A673 (cell line): ENCODE results near the gene HIBCH. TPM values are rescaled to one million over a fixed set of nuclear protein-coding genes. Genes with fewer than 3 reads are reported as not detected.
"Not testable (repeated sequence)": the region's sequence is repeated elsewhere in the genome, so short reads cannot be mapped to it uniquely, and the experiment has no call there.

Experiments used
- BruUV-seq: library from RNA; stranded (reverse); fragments of 400-500 nt; replicated peaks from 2 replicates; lab custom pipeline; 2021; lab: Mats Ljungman, UMichigan
- CTCF ChIA-PET: fragments of 300-600 bp; sonication (Branson Sonifier 250); formaldehyde crosslinking; loops from one replicate; lab custom pipeline; 2022; ENCODE audit warnings: antibody characterized with exemption; lab: Charles Lee
- POLR2A ChIA-PET: fragments of 300-600 bp; sonication (Branson Sonifier 250); formaldehyde crosslinking; loops from one replicate; lab custom pipeline; 2022; ENCODE audit warnings: antibody characterized with exemption; ENCODE audit not compliant: low non-redundant PET; lab: Charles Lee
- DNase-seq: peaks from one replicate; pipeline ENCODE4 v3.0.0-alpha.2; 2015; ENCODE audit warnings: low spot score
- H3K27ac ChIP-seq: fragments of 200-600 bp; sonication (generic); 2 replicates; pipeline ENCODE4 v1.5.1; 2016; ENCODE audit warnings: mixed run types, low read depth, mild to moderate bottlenecking, mixed read lengths, antibody characterized with exemption, low read length; ENCODE audit not compliant: poor library complexity, severe bottlenecking
- H3K27me3 ChIP-seq: fragments of 200-600 bp; sonication (generic); replicated peaks from 2 replicates; pipeline ENCODE4 v1.6.1; 2017; ENCODE audit warnings: mixed run types, low read depth, mild to moderate bottlenecking, mixed read lengths, antibody characterized with exemption, low read length; ENCODE audit not compliant: insufficient read depth, poor library complexity
- H3K36me3 ChIP-seq: fragments of 200-600 bp; sonication (generic); 2 replicates; pipeline ENCODE4 v1.6.1; 2016; ENCODE audit warnings: mixed run types, mild to moderate bottlenecking, mixed read lengths, antibody characterized with exemption, low read length; ENCODE audit not compliant: insufficient read depth, poor library complexity, severe bottlenecking
- H3K4me1 ChIP-seq: fragments of 200-600 bp; sonication (generic); 2 replicates; pipeline ENCODE4 v1.6.1; 2017; ENCODE audit warnings: mixed run types, mild to moderate bottlenecking, mixed read lengths, antibody characterized with exemption, low read length; ENCODE audit not compliant: insufficient read depth, poor library complexity, severe bottlenecking
- H3K4me3 ChIP-seq: fragments of 200-600 bp; sonication (generic); 2 replicates; pipeline ENCODE4 v1.5.1; 2016; ENCODE audit warnings: low read depth, mixed run types, mild to moderate bottlenecking, mixed read lengths, low read length; ENCODE audit not compliant: poor library complexity, severe bottlenecking
- H3K9me3 ChIP-seq: fragments of 200-600 bp; sonication (generic); 2 replicates; pipeline ENCODE4 v1.6.1; 2016; ENCODE audit warnings: mixed run types, low read depth, mild to moderate bottlenecking, mixed read lengths, antibody characterized with exemption, low read length; ENCODE audit not compliant: poor library complexity, severe bottlenecking
- EZH2 ChIP-seq: fragments of 200-600 bp; sonication (generic); IDR thresholded peaks from 2 replicates; pipeline ENCODE4 v1.6.1; 2017; ENCODE audit warnings: borderline replicate concordance, low read depth, mild to moderate bottlenecking, mixed read lengths, antibody characterized with exemption, low read length; ENCODE audit not compliant: poor library complexity, severe bottlenecking
- intact Hi-C: fragments of 100-400 bp; cut with micrococcal nuclease; formaldehyde crosslinking; loops from one replicate; pipeline ENCODE4 v1.10.0; 2022; ENCODE audit not compliant: unreplicated experiment
- total RNA-seq: library from RNA; stranded (reverse); gene quantifications from 2 replicates; pipeline ENCODE4 v1.2.3, GENCODE V29; 2021
- TF ChIP-seq, protein P1 (sequence below): fragments of 300-800, 200-600 bp; sonication (generic); conservative IDR thresholded peaks from 2 replicates; pipeline ENCODE4 v1.5.1; 2017; ENCODE audit warnings: low read depth, mild to moderate bottlenecking, antibody characterized with exemption, low read length, moderate library complexity, mixed read lengths

The HIBCH gene
- total RNA-seq, 1 experiment from 2014 or later = 43.3 TPM

DNA sequence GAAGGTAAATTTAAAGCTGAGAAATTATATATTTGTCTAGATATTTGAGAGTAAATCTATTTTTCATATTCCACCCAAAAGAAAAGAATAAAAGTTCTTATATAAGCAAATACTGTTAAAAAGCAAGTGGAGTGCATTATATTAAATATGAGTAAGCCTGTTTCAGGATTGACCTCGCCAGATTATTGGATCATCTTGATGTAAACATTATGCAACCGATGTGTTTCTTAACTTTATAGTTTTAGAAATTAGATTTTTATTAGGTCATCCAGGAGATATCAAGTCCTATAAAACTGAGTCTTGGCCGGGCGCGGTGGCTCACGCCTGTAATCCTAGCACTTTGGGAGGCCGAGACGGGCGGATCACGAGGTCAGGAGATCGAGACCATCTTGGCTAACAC lies 156.8 kb downstream of the HIBCH start:
- TF ChIP-seq EZH2 = no peak
- TF ChIP-seq, protein P1, sequence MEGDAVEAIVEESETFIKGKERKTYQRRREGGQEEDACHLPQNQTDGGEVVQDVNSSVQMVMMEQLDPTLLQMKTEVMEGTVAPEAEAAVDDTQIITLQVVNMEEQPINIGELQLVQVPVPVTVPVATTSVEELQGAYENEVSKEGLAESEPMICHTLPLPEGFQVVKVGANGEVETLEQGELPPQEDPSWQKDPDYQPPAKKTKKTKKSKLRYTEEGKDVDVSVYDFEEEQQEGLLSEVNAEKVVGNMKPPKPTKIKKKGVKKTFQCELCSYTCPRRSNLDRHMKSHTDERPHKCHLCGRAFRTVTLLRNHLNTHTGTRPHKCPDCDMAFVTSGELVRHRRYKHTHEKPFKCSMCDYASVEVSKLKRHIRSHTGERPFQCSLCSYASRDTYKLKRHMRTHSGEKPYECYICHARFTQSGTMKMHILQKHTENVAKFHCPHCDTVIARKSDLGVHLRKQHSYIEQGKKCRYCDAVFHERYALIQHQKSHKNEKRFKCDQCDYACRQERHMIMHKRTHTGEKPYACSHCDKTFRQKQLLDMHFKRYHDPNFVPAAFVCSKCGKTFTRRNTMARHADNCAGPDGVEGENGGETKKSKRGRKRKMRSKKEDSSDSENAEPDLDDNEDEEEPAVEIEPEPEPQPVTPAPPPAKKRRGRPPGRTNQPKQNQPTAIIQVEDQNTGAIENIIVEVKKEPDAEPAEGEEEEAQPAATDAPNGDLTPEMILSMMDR = no peak
- no peaks in the 10 kb centered on the region for H3K27me3 ChIP-seq
- POLR2A ChIA-PET = no interaction called here
- no peak overlapping the region for H3K27ac ChIP-seq
- H3K4me1 ChIP-seq = no peaks in the 10 kb centered on the region
- no TSS peak for BruUV-seq
- peaks cover 7% of the 10 kb centered on the region for H3K9me3 ChIP-seq
- CTCF ChIA-PET = no interaction called here
- H3K4me3 ChIP-seq = no peak overlapping the region
- DNase-seq = no peak
- intact Hi-C loops = no loop called here
- H3K36me3 ChIP-seq = no peaks in the 10 kb centered on the region

DNA sequence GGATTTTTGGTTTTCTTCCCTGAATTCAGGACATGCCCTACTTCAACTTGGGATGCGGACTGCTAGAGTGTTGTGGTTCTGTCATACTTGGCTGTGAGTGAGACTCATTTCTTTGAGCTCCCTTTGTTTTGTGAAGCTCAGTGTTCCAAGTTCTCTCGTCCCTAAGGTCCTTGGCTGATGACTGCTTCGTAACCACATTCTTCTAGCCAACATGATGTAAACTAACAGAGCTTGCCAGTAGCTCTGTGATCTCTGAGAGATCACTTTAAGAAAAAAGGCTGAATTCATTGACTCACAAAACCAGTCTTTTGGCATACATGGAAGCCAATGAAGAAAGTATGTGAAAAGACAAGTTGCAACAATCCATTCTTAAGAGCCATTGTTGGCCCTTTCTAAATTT lies 160.2 kb downstream of the HIBCH start:
- TF ChIP-seq, protein P1 = no peak
- no peak for TF ChIP-seq EZH2
- Histone ChIP-seq H3K27ac (no peak overlapping the region), H3K9me3 (no peaks in the 10 kb centered on the region), H3K36me3 (no peaks in the 10 kb centered on the region), H3K4me1 (no peaks in the 10 kb centered on the region), H3K4me3 (no peak overlapping the region), H3K27me3 (no peaks in the 10 kb centered on the region)
- no peak for DNase-seq
- intact Hi-C loops = no loop called here
- CTCF ChIA-PET = no interaction called here
- no TSS peak for BruUV-seq
- POLR2A ChIA-PET = no interaction called here

DNA sequence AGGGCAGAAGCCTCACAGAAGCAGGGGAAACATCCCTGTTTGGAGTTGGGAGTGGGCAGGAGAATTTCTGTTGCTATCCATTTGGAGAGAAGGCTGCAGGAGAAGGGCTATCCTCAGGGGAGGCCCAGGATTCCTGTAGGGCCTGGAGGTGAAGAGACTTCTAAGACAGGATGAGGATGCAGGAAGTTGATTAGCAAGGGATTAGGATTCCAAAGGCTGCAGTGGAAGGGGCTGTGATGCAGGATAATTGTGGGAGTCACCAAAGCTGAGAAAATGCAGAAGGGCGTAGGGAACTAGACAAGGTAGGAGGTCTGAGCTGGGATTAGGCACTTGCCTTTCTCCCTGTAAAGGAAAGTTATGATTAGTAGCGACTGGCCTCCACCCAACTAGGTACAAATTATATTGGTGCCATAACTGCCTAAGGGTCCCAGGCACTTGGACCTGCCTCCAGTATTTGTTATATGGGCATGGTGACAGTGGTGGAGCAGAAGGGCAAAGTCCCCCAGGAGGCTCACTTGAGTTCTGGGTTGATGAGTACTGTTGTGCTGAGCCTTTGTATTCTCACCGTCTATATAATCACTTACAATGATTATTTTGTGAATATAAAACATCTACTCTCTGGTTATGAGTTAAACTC lies 160.7 kb downstream of the HIBCH start:
- no peak for DNase-seq
- no peaks in the 10 kb centered on the region for H3K27me3 ChIP-seq
- no TSS peak for BruUV-seq
- H3K36me3 ChIP-seq = no peaks in the 10 kb centered on the region
- ChIA-PET CTCF (no interaction called here), POLR2A (no interaction called here)
- no peaks in the 10 kb centered on the region for H3K4me1 ChIP-seq
- H3K4me3 ChIP-seq = no peak overlapping the region
- intact Hi-C loops = no loop called here
- no peaks in the 10 kb centered on the region for H3K9me3 ChIP-seq
- no peak overlapping the region for H3K27ac ChIP-seq
- TF ChIP-seq EZH2 = no peak
- TF ChIP-seq, protein P1 = no peak

DNA sequence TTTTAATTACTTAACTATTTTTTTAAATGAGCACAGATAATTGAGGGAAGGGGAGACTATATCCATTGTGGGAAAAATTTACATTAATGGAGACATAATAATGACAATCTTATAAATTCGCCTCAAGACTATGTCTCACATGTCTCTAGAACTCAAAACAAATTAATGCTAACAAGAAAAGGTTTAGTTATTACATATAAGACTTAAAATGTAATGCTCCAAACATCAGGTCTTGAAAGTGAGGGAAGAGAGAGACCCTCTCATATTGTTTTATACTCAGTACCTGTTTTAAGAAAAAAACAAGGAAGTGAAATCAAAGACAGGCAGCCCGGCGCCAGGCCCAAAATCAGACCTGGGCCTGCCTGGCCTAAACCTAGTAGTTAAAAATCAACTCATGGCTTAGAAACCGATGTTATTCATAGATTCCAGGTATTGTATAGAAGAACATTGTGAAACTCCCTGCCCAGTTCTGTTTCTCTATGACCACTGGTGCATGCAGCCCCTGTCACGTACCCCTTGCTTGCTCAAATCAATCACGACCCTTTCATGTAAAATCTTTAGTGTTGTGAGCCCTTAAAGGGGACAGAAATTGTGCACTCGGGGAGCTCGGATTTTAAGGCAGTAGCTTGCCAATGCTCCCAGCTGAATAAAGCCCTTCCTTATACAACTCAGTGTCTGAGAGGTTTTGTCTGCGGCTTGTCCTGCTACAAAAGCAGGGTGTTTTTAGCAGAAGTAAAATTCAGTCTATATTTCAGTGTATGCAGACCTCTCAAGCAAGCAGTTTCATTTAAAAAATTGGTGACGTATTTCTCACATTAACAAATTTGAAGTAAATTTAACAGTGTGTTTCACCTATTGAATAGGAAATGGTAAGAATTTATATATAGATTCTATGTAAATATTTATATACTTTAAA lies 161.8 kb downstream of the HIBCH start:
- H3K4me3 ChIP-seq, CTCF ChIA-PET, intact Hi-C loops, H3K27me3 ChIP-seq, H3K27ac ChIP-seq, H3K9me3 ChIP-seq, H3K36me3 ChIP-seq, H3K4me1 ChIP-seq, POLR2A ChIA-PET, BruUV-seq, DNase-seq: not testable (repeated sequence)
